Medulla oblongata (tissue), 1 donor: Measurements from ENCODE around the gene BMP6.
"Not testable (repeated sequence)": the region's sequence is repeated elsewhere in the genome, so short reads cannot be mapped to it uniquely, and the experiment has no call there.

Experiments
- DNase-seq: peaks from one replicate; pipeline ENCODE4 v3.0.0-alpha.2; 2015; ENCODE audit errors: extremely low spot score

Gene BMP6

GRCh38 chr6:7787731-7788130, 61.8 kb downstream of the BMP6 start:
- no peak for DNase-seq

DNA sequence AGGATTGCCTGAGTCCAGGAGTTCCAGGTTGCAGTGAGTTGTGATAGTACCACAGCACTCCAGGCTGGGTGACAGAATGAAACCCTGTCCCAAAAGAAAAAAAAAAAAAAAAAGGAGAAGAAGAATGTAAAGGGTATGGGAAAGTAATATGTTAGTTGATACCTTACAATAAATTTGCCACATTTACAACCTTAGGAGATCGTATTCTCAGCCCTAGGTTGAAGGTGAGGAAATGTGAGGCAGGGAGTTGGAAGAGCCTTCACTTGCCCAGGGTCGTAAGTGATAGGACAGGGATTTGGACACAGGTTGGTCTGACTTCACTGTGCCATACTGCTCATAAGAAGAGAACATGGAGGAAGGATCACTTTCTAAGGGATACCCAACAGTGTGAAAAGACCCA, 68.6 kb downstream of the BMP6 start:
- no peak for DNase-seq

DNA sequence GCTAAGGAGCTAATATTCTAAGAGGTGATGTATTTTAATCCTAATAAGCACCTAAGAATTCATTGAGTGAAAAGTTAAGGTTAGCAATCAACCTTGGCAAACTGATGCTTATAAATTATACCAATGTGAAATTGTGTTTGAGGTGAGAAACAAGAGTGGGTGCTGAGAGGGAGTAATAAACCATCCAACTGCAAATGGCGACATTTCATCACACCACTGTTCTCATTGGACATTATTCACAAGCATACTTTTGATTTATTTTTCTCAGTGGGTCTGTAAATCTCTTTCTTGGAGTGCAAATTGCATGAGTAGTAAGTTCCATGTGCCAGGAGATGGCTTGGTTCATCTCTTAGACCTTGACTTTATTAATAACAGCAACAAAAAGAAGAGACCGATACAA, 71.5 kb downstream of the BMP6 start:
- no peak for DNase-seq

DNA sequence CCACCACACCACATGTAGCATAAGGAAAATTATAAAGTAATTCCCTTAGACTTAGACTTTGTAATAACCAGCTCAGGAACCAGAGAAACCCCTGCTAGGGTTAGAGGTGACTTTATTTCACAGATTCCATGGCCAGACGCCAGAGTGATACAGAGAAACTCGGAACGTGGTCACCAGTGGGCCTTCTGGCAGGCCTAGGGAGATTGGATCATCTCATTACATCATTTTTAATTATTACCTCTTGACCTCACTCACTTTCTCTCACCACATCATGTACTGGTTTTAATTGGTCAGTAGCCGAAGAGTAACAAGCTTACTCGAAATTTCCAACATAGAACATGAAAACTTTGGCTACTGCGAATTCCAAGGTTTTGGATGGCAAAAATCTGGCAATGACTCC, 72.9 kb downstream of the BMP6 start:
- DNase-seq = no peak

- DNase-seq = no peak
These were observed 76.8 kb downstream of the BMP6 start for GRCh38 chr6:7802662-7803061.

- no peak for DNase-seq
These were observed 77.3 kb downstream of the BMP6 start for GRCh38 chr6:7803214-7803613.

- no peak for DNase-seq
These were observed 79.4 kb downstream of the BMP6 start for GRCh38 chr6:7805078-7805849.

DNA sequence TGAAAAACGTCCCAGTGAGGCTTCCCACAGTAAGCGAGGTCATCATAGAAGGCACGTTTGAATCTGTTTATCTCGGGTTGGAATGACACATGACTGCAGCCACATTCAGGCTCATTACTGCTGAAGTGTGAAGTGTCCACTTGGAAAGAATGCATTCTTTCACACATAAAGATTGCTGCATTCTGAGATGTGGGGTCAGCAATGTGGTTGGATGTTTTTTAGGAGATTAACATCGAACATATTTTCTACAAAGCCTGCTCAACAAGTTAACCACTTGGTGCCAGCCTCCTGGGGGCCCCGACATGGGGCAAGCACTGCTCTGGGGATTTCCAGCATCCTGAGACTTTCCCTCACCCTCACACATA, 79.9 kb downstream of the BMP6 start:
- DNase-seq = no peak

- no peak for DNase-seq
These were observed 80.8 kb downstream of the BMP6 start for GRCh38 chr6:7806711-7807110.

DNA sequence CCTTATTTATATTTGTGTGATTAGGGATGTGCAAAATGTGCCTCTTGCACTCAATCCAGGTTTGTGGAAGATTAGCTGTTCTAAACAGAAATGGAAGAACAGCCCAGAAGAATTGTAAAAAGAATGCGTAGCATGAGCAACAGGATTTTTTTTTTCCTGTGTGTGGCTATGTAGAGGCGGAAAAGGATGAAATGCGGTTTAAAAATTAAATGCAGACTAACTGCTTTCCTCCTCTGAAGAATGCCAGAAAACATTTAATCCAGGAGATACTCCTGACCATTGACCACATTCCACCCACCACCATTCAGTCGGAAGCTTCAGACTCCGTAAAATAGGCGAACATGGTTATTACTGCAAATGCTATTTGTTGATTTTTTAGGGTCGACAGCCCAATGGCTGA, 83.4 kb downstream of the BMP6 start:
- no peak for DNase-seq

- DNase-seq = no peak
These were observed 85.5 kb downstream of the BMP6 start for GRCh38 chr6:7811441-7811840.

GRCh38 chr6:7812623-7813022, 86.7 kb downstream of the BMP6 start:
- no peak for DNase-seq

GRCh38 chr6:7813193-7813592, 87.3 kb downstream of the BMP6 start:
- DNase-seq = no peak

GRCh38 chr6:7813704-7814103, 87.8 kb downstream of the BMP6 start:
- DNase-seq = no peak

GRCh38 chr6:7815716-7816115, 89.8 kb downstream of the BMP6 start:
- DNase-seq = no peak

- DNase-seq = not testable (repeated sequence)
These were observed 91.3 kb downstream of the BMP6 start for GRCh38 chr6:7817184-7817583.

DNA sequence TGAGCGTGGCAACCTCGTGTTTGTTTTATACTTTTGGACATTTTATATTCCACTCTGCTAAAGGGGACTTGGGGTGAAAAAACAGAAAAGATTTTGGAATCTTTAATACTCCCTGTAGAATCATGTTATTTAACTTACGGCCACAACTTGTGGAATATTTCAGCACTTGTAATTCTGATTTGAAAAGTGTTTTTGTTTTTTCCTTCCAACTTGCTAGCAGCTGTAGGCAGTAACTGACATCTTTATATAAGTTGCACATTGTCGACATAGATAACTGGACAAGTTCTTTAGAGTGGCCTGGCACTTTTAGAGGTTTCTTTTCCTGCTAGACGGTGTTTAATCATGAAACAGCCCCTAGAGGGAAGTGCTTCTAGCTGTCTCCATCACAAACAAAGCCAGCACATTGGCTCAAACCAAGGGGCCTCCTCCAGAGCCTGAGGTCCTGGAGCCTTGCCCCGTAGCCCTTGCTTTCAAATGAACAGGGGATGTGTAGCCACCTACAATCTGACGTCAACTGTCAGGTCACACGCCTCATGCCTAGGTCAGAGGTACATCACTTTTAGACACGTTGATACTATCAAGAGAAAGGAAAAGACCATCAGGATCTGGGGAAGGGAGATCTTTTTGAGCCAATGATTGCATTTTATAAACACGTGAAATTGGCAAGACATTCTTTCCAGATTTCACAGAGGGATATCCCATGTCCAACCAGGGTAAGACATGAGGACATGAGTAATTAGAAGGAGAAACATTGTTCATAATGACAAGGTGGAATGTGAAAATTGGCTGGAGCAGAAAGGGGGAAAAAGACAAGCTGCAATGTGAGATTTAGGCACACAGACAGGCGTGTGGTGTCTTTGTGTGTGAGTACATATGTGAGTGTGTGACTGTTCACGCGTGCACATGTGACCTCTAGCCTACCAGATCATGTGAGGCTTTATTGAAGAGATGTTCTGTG, 92.6 kb downstream of the BMP6 start:
- no peak for DNase-seq

- no peak for DNase-seq
These were observed 93.6 kb downstream of the BMP6 start for GRCh38 chr6:7819431-7820015.

DNA sequence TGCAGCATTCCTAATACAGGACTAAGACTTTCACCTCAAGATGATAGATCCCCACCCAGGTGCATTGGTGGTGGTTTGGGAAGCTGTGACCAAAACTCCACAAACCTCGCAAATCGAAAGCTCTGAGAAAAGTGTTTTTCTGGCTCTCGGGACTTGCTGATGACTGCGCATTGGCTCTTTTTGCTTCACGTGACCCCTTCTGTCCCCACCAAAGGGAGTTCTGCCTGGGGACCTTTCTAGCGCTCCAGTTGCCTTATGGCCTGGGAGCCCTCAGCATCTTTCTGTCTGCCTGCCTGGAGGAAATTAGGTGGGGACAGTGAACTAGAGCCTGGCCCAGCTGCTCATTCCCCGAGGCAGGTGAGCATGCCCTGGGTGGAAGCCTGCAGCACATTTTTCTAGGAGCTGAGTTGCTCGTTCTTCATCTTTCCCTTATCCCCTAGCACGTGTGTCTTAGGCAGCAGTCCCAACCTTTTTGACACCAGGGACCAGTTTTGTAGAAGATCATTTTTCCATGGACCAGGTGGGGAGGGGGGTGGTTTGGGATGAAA, 94.5 kb downstream of the BMP6 start:
- DNase-seq = no peak

GRCh38 chr6:7821426-7821825, 95.5 kb downstream of the BMP6 start:
- no peak for DNase-seq

DNA sequence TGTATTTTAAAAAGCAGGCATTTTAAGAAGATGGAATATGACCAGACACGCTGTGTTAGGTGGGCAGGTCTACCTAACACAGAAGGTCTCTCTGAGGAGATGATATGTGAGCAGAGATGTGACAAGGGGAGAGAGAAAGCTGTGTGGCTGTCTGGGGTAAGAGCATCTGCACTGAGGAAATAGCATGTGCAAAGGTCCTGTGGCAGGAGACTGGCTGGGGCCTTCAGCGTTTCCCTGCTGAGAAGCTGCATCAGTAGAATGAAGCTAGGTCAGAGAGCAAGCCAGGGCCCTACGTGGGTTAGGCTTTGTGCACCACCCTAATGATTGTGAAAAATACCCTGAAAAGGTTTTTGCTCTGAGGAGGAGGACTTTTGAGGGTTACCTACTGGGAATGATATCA, 97.7 kb downstream of the BMP6 start:
- DNase-seq = no peak

- DNase-seq = no peak
These were observed 100.1 kb downstream of the BMP6 start for GRCh38 chr6:7825986-7826385.
